Retinal pigment epithelial cell (primary cell): Measurements from ENCODE around the gene SLC12A6.

Experiments
- DNase-seq: peaks from one replicate; pipeline ENCODE4 v3.0.0-alpha.2; 2010; ENCODE audit warnings: low read depth
- H3K4me3 ChIP-seq: 2 replicates; pipeline ENCODE4 v1.5.1; 2011; ENCODE audit warnings: mild to moderate bottlenecking, low read length, control low read depth, moderate library complexity
- CTCF ChIP-seq: conservative IDR thresholded peaks from 2 replicates; pipeline ENCODE4 v1.5.1; 2011; ENCODE audit warnings: low read depth, low read length, control low read depth, inconsistent platforms

SLC12A6 gene

DNA sequence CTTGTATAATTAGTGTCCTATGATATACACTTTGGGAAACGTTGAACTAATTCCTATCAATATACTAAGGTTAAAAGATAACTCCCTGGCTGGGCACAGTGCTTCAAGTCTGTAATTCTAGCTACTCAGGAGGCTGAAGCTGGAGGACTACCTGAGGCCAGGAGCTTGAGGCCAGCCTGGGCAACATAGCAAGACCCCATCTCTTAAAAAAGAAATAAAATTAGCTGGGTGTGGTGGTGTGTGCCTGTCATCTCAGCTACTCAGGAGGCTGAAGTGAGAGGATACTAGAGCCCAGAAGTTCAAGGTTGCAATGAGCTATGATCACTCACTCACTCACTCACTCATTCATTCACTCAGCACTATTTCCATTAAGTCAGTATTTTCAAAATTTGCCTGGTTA is 55.2 kb downstream of the SLC12A6 start:
- no peak overlapping the region for H3K4me3 ChIP-seq
- no peak for TF ChIP-seq CTCF
- no peak for DNase-seq

DNA sequence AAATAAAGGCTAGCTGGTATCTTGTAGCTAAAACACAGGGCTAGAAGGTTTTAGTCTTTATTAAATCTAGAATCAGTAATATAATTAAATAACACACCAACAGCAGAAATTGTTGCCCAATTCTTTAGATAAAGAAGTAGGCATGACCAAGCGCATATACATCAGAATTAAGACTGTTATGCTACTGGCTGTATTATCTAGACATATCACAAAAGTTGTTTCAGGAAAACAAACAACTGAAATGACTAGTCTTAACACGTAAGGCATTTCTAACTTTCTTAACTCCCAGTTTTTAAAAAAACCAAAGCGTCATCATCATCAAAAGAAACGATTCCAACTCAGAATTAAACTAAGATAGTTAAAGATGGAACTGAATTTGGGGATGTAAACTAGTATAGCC is 57.4 kb downstream of the SLC12A6 start:
- DNase-seq = no peak
- no peak for TF ChIP-seq CTCF
- H3K4me3 ChIP-seq = no peak overlapping the region

GRCh38 chr15:34279368-34279767 is 58.2 kb downstream of the SLC12A6 start:
- no peak for TF ChIP-seq CTCF
- DNase-seq = no peak
- H3K4me3 ChIP-seq = no peak overlapping the region

- no peak overlapping the region for H3K4me3 ChIP-seq
- TF ChIP-seq CTCF = no peak
- DNase-seq = no peak
These were observed 61.9 kb downstream of the SLC12A6 start for GRCh38 chr15:34275721-34276120.

DNA sequence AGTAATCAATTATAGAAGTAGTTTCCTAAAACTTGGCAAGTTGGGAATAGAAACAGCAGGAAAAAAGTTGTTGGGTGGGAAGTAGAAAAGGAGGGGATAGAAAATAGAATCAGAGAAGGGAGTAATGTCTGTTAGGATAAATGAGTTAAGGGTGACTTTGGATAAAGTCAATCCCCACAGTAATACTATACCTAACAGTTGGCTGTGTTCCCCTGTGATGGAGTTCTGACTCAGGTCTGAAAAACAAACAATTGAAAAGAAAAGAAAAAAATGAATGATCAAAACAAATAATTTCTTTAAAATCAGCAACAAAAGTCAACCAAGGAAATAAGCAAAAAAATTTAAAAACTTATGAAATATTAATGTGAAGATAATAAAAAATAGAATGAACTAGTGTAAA is 62.4 kb downstream of the SLC12A6 start:
- DNase-seq = no peak
- no peak for TF ChIP-seq CTCF
- no peak overlapping the region for H3K4me3 ChIP-seq

DNA sequence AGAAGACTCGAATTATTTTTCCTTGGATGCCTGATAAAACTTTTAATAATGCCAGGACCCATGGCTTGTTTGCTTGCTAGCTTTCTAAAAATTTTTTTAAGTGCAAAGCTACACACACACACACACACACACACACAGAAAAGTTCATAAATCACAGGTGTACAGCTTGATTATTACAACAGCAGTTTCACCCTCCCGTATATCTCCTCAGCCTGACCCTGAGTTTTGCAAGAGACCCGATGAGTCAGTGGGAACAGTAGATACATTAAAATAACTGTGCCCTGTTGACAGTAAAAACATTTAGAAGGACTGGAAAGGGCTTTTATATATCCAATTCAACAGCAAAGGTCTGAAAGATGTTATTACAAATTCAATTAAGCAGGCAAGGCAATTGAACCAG is 66.1 kb downstream of the SLC12A6 start:
- peak; percentile 5 for DNase-seq
- no peak overlapping the region for H3K4me3 ChIP-seq
- TF ChIP-seq CTCF = no peak

GRCh38 chr15:34266751-34267150 is 70.8 kb downstream of the SLC12A6 start:
- no peak for DNase-seq
- H3K4me3 ChIP-seq = no peak overlapping the region
- TF ChIP-seq CTCF = no peak
